Vagina (tissue), 2 donors: ENCODE measurements around the gene STAT6. TPM values are rescaled to one million over a fixed set of nuclear protein-coding genes. Genes with fewer than 3 reads are reported as not detected.
A peak's percentile ranks its signal among the peaks of the same experiment; 100 is the strongest.

Source experiments
- DNase-seq, 2 donors: peaks; one replicate each; pipeline ENCODE4 v3.0.0-alpha.2; 2017; ENCODE audit errors: extremely low spot score in 2 of 2
- H3K27ac ChIP-seq: fragments of 200-600 bp; sonication (generic); one replicate; pipeline ENCODE4 v1.5.1; 2019
- H3K27me3 ChIP-seq: fragments of 200-600 bp; sonication (generic); one replicate; pipeline ENCODE4 v1.5.1; 2019
- H3K36me3 ChIP-seq, 2 donors: fragments of 200-600 bp; sonication (generic); one replicate each; pipeline ENCODE4 v1.5.1; 2017 to 2019
- H3K4me1 ChIP-seq: fragments of 200-600 bp; sonication (generic); one replicate; pipeline ENCODE4 v1.5.1; 2019
- H3K4me3 ChIP-seq, 2 donors: fragments of 200-600 bp; sonication (generic); 1 replicate in 1 of 2; 2 replicates in 1 of 2; pipeline ENCODE4 v1.5.1; 2016 to 2019
- H3K9me3 ChIP-seq: fragments of 200-600 bp; sonication (generic); one replicate; pipeline ENCODE4 v1.5.1; 2019
- CTCF ChIP-seq, 3 experiments: fragments of 450-650 bp in 2 of 3; fragments of 200-600 bp in 1 of 3; sonication (generic) in 1 of 3; IDR thresholded peaks; one replicate each; pipeline ENCODE4 v1.5.1; 2017 to 2019; ENCODE audit warnings: antibody characterized with exemption in 3 of 3, mild to moderate bottlenecking in 2 of 3, moderate library complexity in 2 of 3
- POLR2A ChIP-seq, 2 donors: fragments of 450-650 bp; IDR thresholded peaks; one replicate each; pipeline ENCODE4 v1.6.1; 2017; ENCODE audit warnings: antibody characterized with exemption in 2 of 2, mild to moderate bottlenecking in 2 of 2, moderate library complexity in 2 of 2
- POLR2AphosphoS5 ChIP-seq, 2 donors: sonication (generic); formaldehyde crosslinking; IDR thresholded peaks; one replicate each; pipeline ENCODE4 v1.9.0; 2017; ENCODE audit warnings: antibody characterized with exemption in 2 of 2, mild to moderate bottlenecking in 2 of 2, low read depth in 1 of 2; ENCODE audit not compliant: insufficient read depth in 1 of 2
- intact Hi-C: fragments of 100-400 bp; cut with DNase I; formaldehyde crosslinking; loops from one replicate; pipeline ENCODE4 v1.15.1; 2023
- total RNA-seq: library from RNA; depleted of rRNA; stranded (reverse); fragments of >200 nt; gene quantifications from one replicate; pipeline ENCODE4 v1.2.3, GENCODE V29; 2016

STAT6 gene
- total RNA-seq, 1 donor from 2014 or later = 146 TPM

- intact Hi-C loops = no loop called here
- TF ChIP-seq CTCF (IDR thresholded peaks at IDR 0.05) (no peak), POLR2A (IDR thresholded peaks at IDR 0.05) (no peak), POLR2AphosphoS5 (IDR thresholded peaks at IDR 0.05; ENCODE audit: insufficient read depth in 1 of 2, low read depth in 1 of 2) (no peak)
- H3K9me3 ChIP-seq = no peaks in the 10 kb centered on the region
- H3K27me3 ChIP-seq = no peaks in the 10 kb centered on the region
- peaks cover 100% of the 10 kb centered on the region for H3K4me1 ChIP-seq
- H3K36me3 ChIP-seq = no peaks in the 10 kb centered on the region
- peak overlapping the region; percentile 99 for H3K27ac ChIP-seq
- peak overlapping the region in 1 of 2 donors; percentile 90 for H3K4me3 ChIP-seq
- DNase-seq = no peak
Measured at GRCh38 chr12:57133916-57134315, 22.8 kb upstream of the STAT6 start.

GRCh38 chr12:57133013-57133569, 21.9 kb upstream of the STAT6 start:
- intact Hi-C loops = no loop called here
- Histone ChIP-seq H3K4me3 (peak overlapping the region; percentile 24 to 90), H3K4me1 (peaks cover 96% of the 10 kb centered on the region), H3K27me3 (no peaks in the 10 kb centered on the region), H3K36me3 (no peaks in the 10 kb centered on the region), H3K27ac (peak overlapping the region; percentile 99), H3K9me3 (no peaks in the 10 kb centered on the region)
- no peak for DNase-seq
- TF ChIP-seq POLR2AphosphoS5 (IDR thresholded peaks at IDR 0.05; ENCODE audit: insufficient read depth in 1 of 2, low read depth in 1 of 2) (no peak), POLR2A (IDR thresholded peaks at IDR 0.05) (no peak), CTCF (IDR thresholded peaks at IDR 0.05) (no peak)

- no peak for TF ChIP-seq POLR2AphosphoS5 (IDR thresholded peaks at IDR 0.05; ENCODE audit: insufficient read depth in 1 of 2, low read depth in 1 of 2)
- TF ChIP-seq POLR2A (IDR thresholded peaks at IDR 0.05) = no peak
- TF ChIP-seq CTCF (IDR thresholded peaks at IDR 0.05) = no peak
- no peaks in the 10 kb centered on the region for H3K36me3 ChIP-seq
- intact Hi-C loops = no loop called here
- H3K9me3 ChIP-seq = no peaks in the 10 kb centered on the region
- peaks cover 88% of the 10 kb centered on the region for H3K4me1 ChIP-seq
- peak overlapping the region; percentile 79 to 90 for H3K4me3 ChIP-seq
- no peaks in the 10 kb centered on the region for H3K27me3 ChIP-seq
- DNase-seq = no peak
- peak overlapping the region; percentile 99 for H3K27ac ChIP-seq
Measured at GRCh38 chr12:57131896-57132744, 21.0 kb upstream of the STAT6 start.

GRCh38 chr12:57130941-57131340, 19.8 kb upstream of the STAT6 start:
- Histone ChIP-seq H3K9me3 (no peaks in the 10 kb centered on the region), H3K36me3 (no peaks in the 10 kb centered on the region), H3K27ac (peak overlapping the region; percentile 99), H3K4me3 (peak overlapping the region; percentile 79 to 90), H3K27me3 (no peaks in the 10 kb centered on the region), H3K4me1 (peaks cover 84% of the 10 kb centered on the region)
- intact Hi-C loops = no loop called here
- no peak for DNase-seq
- TF ChIP-seq POLR2A (IDR thresholded peaks at IDR 0.05) (no peak), CTCF (IDR thresholded peaks at IDR 0.05) (no peak), POLR2AphosphoS5 (IDR thresholded peaks at IDR 0.05; ENCODE audit: insufficient read depth in 1 of 2, low read depth in 1 of 2) (no peak)

- H3K27me3 ChIP-seq = no peaks in the 10 kb centered on the region
- H3K36me3 ChIP-seq = no peaks in the 10 kb centered on the region
- peak overlapping the region; percentile 99 for H3K27ac ChIP-seq
- H3K4me1 ChIP-seq = peaks cover 73% of the 10 kb centered on the region
- no peaks in the 10 kb centered on the region for H3K9me3 ChIP-seq
- no peak for DNase-seq
- TF ChIP-seq CTCF (IDR thresholded peaks at IDR 0.05) (no peak), POLR2A (IDR thresholded peaks at IDR 0.05) (peak in 1 of 2 donors; percentile 2), POLR2AphosphoS5 (IDR thresholded peaks at IDR 0.05; ENCODE audit: insufficient read depth in 1 of 2, low read depth in 1 of 2) (no peak)
- intact Hi-C loops = loop anchor here (2.0 kb wide), 1 partner anchor 45 kb away; no protein-coding TSS in a partner anchor
- peak overlapping the region; percentile 79 to 90 for H3K4me3 ChIP-seq
Measured at GRCh38 chr12:57129889-57130288, 18.7 kb upstream of the STAT6 start.
